Caco-2 (cell line): Measurements from ENCODE around the gene PSD2. TPM values are rescaled to one million over a fixed set of nuclear protein-coding genes. Genes with fewer than 3 reads are reported as not detected.

Source experiments
- BruUV-seq: library from RNA; stranded (reverse); fragments of 400-500 nt; replicated peaks from 2 replicates; lab custom pipeline; 2021; lab: Mats Ljungman, UMichigan
- CTCF ChIA-PET: fragments of 300-600 bp; sonication (Branson Sonifier 250); formaldehyde crosslinking; loops from one replicate; lab custom pipeline; 2022; ENCODE audit warnings: antibody characterized with exemption; lab: Charles Lee
- POLR2A ChIA-PET: fragments of 300-600 bp; sonication (Branson Sonifier 250); formaldehyde crosslinking; loops from one replicate; lab custom pipeline; 2022; ENCODE audit warnings: antibody characterized with exemption; lab: Charles Lee
- DNase-seq, 2 experiments: peaks; one replicate each; pipeline versions ENCODE4 v3.0.0 to v3.0.0-alpha.2; 2020 to 2022
- H3K27me3 ChIP-seq: replicated peaks from 2 replicates; pipeline ENCODE4 v1.6.0; 2011; ENCODE audit warnings: low read length; ENCODE audit not compliant: control insufficient read depth, insufficient read depth
- H3K36me3 ChIP-seq: 2 replicates; pipeline ENCODE4 v1.5.1; 2011; ENCODE audit warnings: low read length; ENCODE audit not compliant: control insufficient read depth, insufficient read depth
- H3K4me1 ChIP-seq: fragments of 250-450 bp; sonication (Bioruptor Pico); 2 replicates; pipeline ENCODE4 v1.5.1; 2020; ENCODE audit warnings: mild to moderate bottlenecking
- H3K4me3 ChIP-seq: 2 replicates; pipeline ENCODE4 v1.5.1; 2011; ENCODE audit warnings: low read depth, mild to moderate bottlenecking, control low read depth, low read length
- H3K9me3 ChIP-seq: fragments of 250-450 bp; sonication (Bioruptor Pico); 2 replicates; pipeline ENCODE4 v1.5.1; 2020; ENCODE audit warnings: mild to moderate bottlenecking, moderate library complexity
- H3K27ac Mint-ChIP-seq: one replicate; pipeline ENCODE4 v1.8.0; 2022; ENCODE audit warnings: mixed read lengths; ENCODE audit not compliant: unreplicated experiment
- H3K27me3 Mint-ChIP-seq: one replicate; pipeline ENCODE4 v1.8.0; 2022; ENCODE audit warnings: mixed read lengths; ENCODE audit not compliant: insufficient read depth, unreplicated experiment
- H3K36me3 Mint-ChIP-seq: one replicate; pipeline ENCODE4 v1.8.0; 2022; ENCODE audit warnings: mild to moderate bottlenecking, mixed read lengths; ENCODE audit not compliant: insufficient read depth, unreplicated experiment
- H3K4me1 Mint-ChIP-seq: one replicate; pipeline ENCODE4 v1.8.0; 2022; ENCODE audit warnings: low read depth, mixed read lengths; ENCODE audit not compliant: unreplicated experiment
- H3K4me3 Mint-ChIP-seq: one replicate; pipeline ENCODE4 v1.8.0; 2022; ENCODE audit warnings: mild to moderate bottlenecking, moderate library complexity, mixed read lengths; ENCODE audit not compliant: unreplicated experiment
- H3K9me3 Mint-ChIP-seq: one replicate; pipeline ENCODE4 v1.8.0; 2022; ENCODE audit warnings: mixed read lengths; ENCODE audit not compliant: unreplicated experiment
- intact Hi-C: fragments of 100-400 bp; cut with micrococcal nuclease; formaldehyde crosslinking; loops from one replicate; pipeline ENCODE4 v1.10.0; 2022; ENCODE audit not compliant: unreplicated experiment
- total RNA-seq: library from RNA; stranded (reverse); gene quantifications from 2 replicates; pipeline ENCODE4 v1.2.3, GENCODE V29; 2022
- TF ChIP-seq, protein P1 (sequence below), 2 experiments: fragments of 200-600 bp in 1 of 2; IDR thresholded peaks; 1 replicate in 1 of 2; 2 replicates in 1 of 2; pipeline versions ENCODE4 v1.5.1 to v1.8.0; 2011 to 2022; ENCODE audit warnings: antibody characterized with exemption in 1 of 2, control low read depth in 1 of 2, inconsistent platforms in 1 of 2, low read depth in 1 of 2, low read length in 1 of 2, mild to moderate bottlenecking in 1 of 2, moderate library complexity in 1 of 2; ENCODE audit not compliant: insufficient read depth in 1 of 2, severe bottlenecking in 1 of 2, unreplicated experiment in 1 of 2

Gene PSD2
- total RNA-seq, 1 experiment from 2014 or later: 0.09 TPM

DNA sequence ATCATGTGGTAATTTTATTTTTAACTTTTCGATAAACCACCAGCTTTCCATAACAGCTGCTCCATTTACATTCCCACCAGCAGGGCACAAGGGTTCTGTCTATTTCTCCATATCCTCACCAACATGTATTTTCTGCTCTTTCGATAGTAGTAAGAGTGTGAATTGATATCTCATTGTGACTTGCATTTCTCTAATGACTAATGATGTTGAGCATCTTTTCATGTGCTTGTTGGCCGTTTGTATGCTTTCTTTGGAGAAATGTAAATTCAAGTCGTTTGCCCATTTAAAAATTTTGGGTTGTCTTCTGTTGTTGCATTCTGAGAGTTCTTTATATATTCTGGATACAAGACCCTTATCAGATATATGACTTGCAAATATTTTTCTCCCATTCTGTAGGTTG, 45.9 kb downstream of the PSD2 start:
- no peaks in the 10 kb centered on the region for H3K4me1 Mint-ChIP-seq
- no peak overlapping the region for H3K4me3 Mint-ChIP-seq
- H3K9me3 Mint-ChIP-seq: no peaks in the 10 kb centered on the region
- peaks cover 1% of the 10 kb centered on the region; the same call in 1 of the 2 replicates for H3K27me3 ChIP-seq
- TF ChIP-seq, protein P1, sequence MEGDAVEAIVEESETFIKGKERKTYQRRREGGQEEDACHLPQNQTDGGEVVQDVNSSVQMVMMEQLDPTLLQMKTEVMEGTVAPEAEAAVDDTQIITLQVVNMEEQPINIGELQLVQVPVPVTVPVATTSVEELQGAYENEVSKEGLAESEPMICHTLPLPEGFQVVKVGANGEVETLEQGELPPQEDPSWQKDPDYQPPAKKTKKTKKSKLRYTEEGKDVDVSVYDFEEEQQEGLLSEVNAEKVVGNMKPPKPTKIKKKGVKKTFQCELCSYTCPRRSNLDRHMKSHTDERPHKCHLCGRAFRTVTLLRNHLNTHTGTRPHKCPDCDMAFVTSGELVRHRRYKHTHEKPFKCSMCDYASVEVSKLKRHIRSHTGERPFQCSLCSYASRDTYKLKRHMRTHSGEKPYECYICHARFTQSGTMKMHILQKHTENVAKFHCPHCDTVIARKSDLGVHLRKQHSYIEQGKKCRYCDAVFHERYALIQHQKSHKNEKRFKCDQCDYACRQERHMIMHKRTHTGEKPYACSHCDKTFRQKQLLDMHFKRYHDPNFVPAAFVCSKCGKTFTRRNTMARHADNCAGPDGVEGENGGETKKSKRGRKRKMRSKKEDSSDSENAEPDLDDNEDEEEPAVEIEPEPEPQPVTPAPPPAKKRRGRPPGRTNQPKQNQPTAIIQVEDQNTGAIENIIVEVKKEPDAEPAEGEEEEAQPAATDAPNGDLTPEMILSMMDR (IDR thresholded peaks at IDR 0.05; ENCODE audit: insufficient read depth in 1 of 2, low read depth in 1 of 2, low read length in 1 of 2, severe bottlenecking in 1 of 2, unreplicated experiment in 1 of 2): no peak
- H3K36me3 Mint-ChIP-seq: no peaks in the 10 kb centered on the region
- intact Hi-C loops: no loop called here
- H3K36me3 ChIP-seq: no peaks in the 10 kb centered on the region
- no peaks in the 10 kb centered on the region for H3K9me3 ChIP-seq
- BruUV-seq: no TSS peak
- H3K4me1 ChIP-seq: no peaks in the 10 kb centered on the region
- POLR2A ChIA-PET: interaction anchor here (0.6 kb wide), 1 partner anchor 621 kb away, joined by 3 read pairs; no protein-coding TSS in a partner anchor
- DNase-seq: no peak
- no peak overlapping the region for H3K27ac Mint-ChIP-seq
- H3K4me3 ChIP-seq: no peak overlapping the region
- peaks cover 8% of the 10 kb centered on the region for H3K27me3 Mint-ChIP-seq
- CTCF ChIA-PET: interaction anchor here (2.3 kb wide), 1 partner anchor 54 kb away, joined by 11 read pairs; no protein-coding TSS in a partner anchor

DNA sequence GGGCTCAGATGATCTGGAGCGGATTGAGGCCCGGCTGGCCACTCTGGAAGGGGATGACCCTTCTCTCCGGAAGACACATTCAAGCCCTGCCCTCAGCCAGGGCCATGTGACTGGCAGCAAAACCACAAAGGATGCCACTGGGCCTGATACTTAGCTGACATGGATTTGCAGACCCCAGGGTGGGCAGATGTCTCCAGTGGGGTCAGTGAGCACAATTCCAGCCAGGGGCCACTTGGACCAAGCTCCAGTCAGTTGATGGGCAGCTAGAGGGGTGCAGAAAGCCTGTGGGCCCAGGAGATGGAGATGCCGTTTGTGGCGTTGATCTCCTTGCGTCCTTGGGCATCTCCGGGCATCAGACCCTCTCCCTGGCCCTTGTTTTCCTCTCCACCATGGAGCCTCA, 46.7 kb downstream of the PSD2 start:
- 0 out of 2 replicates have a peak, but pooled peaks cover 1% of the 10 kb centered on the region for H3K27me3 ChIP-seq
- H3K4me3 ChIP-seq: no peak overlapping the region
- no peaks in the 10 kb centered on the region for H3K36me3 Mint-ChIP-seq
- DNase-seq: peak in 1 of 2 experiments; percentile 9
- ChIA-PET POLR2A (no interaction called here), CTCF (interaction anchor here (1.2 to 2.3 kb wide), 3 partner anchors 30 to 126 kb away, joined by 3 to 11 read pairs (median 4); no protein-coding TSS in a partner anchor)
- H3K4me1 Mint-ChIP-seq: no peaks in the 10 kb centered on the region
- H3K9me3 ChIP-seq: no peaks in the 10 kb centered on the region
- H3K4me1 ChIP-seq: no peaks in the 10 kb centered on the region
- no peak overlapping the region for H3K27ac Mint-ChIP-seq
- peaks cover 9% of the 10 kb centered on the region for H3K27me3 Mint-ChIP-seq
- intact Hi-C loops: no loop called here
- no peaks in the 10 kb centered on the region for H3K36me3 ChIP-seq
- no TSS peak for BruUV-seq
- no peak overlapping the region for H3K4me3 Mint-ChIP-seq
- no peaks in the 10 kb centered on the region for H3K9me3 Mint-ChIP-seq
- TF ChIP-seq, protein P1 (IDR thresholded peaks at IDR 0.05; ENCODE audit: insufficient read depth in 1 of 2, low read depth in 1 of 2, low read length in 1 of 2, severe bottlenecking in 1 of 2, unreplicated experiment in 1 of 2): no peak

DNA sequence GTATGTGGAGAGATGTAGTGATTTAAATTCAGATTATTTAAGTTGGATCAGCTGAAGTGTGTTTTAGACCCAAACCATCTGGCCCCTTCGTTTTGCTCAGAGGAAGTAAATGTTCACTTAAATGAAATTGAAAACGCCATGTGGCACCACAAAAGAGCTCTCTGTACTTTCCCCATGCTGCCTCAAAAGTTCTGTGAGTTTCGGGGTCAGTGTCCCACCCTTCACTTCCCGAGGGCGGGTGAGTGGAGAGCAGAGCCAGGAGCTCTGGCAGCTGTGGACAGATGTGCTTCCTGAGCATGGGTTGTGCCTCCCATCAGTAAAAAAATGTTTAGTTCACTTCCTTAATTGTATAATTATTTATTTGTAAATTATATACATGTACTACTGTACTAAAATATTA, 48.4 kb downstream of the PSD2 start:
- intact Hi-C loops: loop anchor here (1.0 kb wide), 3 partner anchors 37 to 124 kb away; no protein-coding TSS in a partner anchor

More for the DNA sequence above, 48.4 kb downstream of the PSD2 start:
- Mint-ChIP-seq H3K9me3 (no peaks in the 10 kb centered on the region), H3K27ac (no peak overlapping the region), H3K4me3 (no peak overlapping the region), H3K4me1 (no peaks in the 10 kb centered on the region), H3K27me3 (peaks cover 12% of the 10 kb centered on the region), H3K36me3 (no peaks in the 10 kb centered on the region)
- no peak for DNase-seq
- Histone ChIP-seq H3K27me3 (0 out of 2 replicates have a peak, but pooled peaks cover 1% of the 10 kb centered on the region), H3K4me3 (no peak overlapping the region), H3K36me3 (no peaks in the 10 kb centered on the region), H3K4me1 (no peaks in the 10 kb centered on the region), H3K9me3 (no peaks in the 10 kb centered on the region)
- ChIA-PET POLR2A (no interaction called here), CTCF (interaction anchor here (1.1 to 1.3 kb wide), 2 partner anchors 57 to 125 kb away, joined by 4 to 6 read pairs; no protein-coding TSS in a partner anchor)
- BruUV-seq: no TSS peak
- TF ChIP-seq, protein P1 (IDR thresholded peaks at IDR 0.05; ENCODE audit: insufficient read depth in 1 of 2, low read depth in 1 of 2, low read length in 1 of 2, severe bottlenecking in 1 of 2, unreplicated experiment in 1 of 2): no peak
